ENCODE measurements around the gene TENT5A. TPM values are rescaled to one million over a fixed set of nuclear protein-coding genes. Genes with fewer than 3 reads are reported as not detected.
A peak's percentile ranks its signal among the peaks of the same experiment; 100 is the strongest.

Gene TENT5A
- 26.6 TPM for total RNA-seq
- long read RNA-seq, full-length matches to known transcripts: 47 of 76 reads
- long read RNA-seq, partial matches to known transcripts: 10 of 76 reads
- long read RNA-seq, other reads (novel, unspliced or antisense): 19 of 76 reads

- no peak for TF ChIP-seq CTCF (IDR thresholded peaks at IDR 0.05)
- intact Hi-C loops (cut with DNase I): no loop called here
- H3K27ac ChIP-seq: peak within 1 kb of the TSS; percentile 95
- H3K27me3 ChIP-seq (ENCODE audit: low read depth): no peaks in the 10 kb centered on the region
- H3K4me1 ChIP-seq: peaks cover 22% of the 10 kb centered on the region
- DNase-seq (peak; percentile 96), ATAC-seq (peak; percentile 93 to 94)
- no peaks in the 10 kb centered on the region for H3K9me3 ChIP-seq
- H3K4me3 ChIP-seq: peak within 1 kb of the TSS; percentile 68
- H3K36me3 ChIP-seq: no peaks in the 10 kb centered on the region
These were observed at the start of gene TENT5A for GRCh38 chr6:81752084-81752920. Gene TENT5A (minus strand): TSS chr6:81752681. CDS start chr6:81752141, 540 bp downstream.

- no peak for ATAC-seq
- Histone ChIP-seq H3K4me3 (no peak overlapping the region), H3K4me1 (no peaks in the 10 kb centered on the region), H3K27ac (no peak overlapping the region), H3K36me3 (no peaks in the 10 kb centered on the region), H3K27me3 (ENCODE audit: low read depth) (no peaks in the 10 kb centered on the region), H3K9me3 (no peaks in the 10 kb centered on the region)
- DNase-seq: no peak
- intact Hi-C loops (cut with DNase I): no loop called here
- no peak for TF ChIP-seq CTCF (IDR thresholded peaks at IDR 0.05)
These were observed 49.0 kb upstream of the TENT5A start for GRCh38 chr6:81801489-81801888.

- H3K9me3 ChIP-seq: peaks cover 5% of the 10 kb centered on the region
- H3K36me3 ChIP-seq: no peaks in the 10 kb centered on the region
- no peak for TF ChIP-seq CTCF (IDR thresholded peaks at IDR 0.05)
- ATAC-seq (no peak), DNase-seq (peak; percentile 45)
- H3K4me1 ChIP-seq: no peaks in the 10 kb centered on the region
- H3K27ac ChIP-seq: no peak overlapping the region
- intact Hi-C loops (cut with DNase I): no loop called here
- no peak overlapping the region for H3K4me3 ChIP-seq
- H3K27me3 ChIP-seq (ENCODE audit: low read depth): no peaks in the 10 kb centered on the region
These were observed 48.2 kb upstream of the TENT5A start for GRCh38 chr6:81800666-81801065.

- Histone ChIP-seq H3K36me3 (no peaks in the 10 kb centered on the region), H3K27me3 (ENCODE audit: low read depth) (no peaks in the 10 kb centered on the region), H3K9me3 (peaks cover 5% of the 10 kb centered on the region), H3K4me1 (no peaks in the 10 kb centered on the region), H3K27ac (no peak overlapping the region), H3K4me3 (no peak overlapping the region)
- intact Hi-C loops (cut with DNase I): no loop called here
- no peak for DNase-seq
- ATAC-seq: no peak
- no peak for TF ChIP-seq CTCF (IDR thresholded peaks at IDR 0.05)
These were observed 46.8 kb upstream of the TENT5A start for GRCh38 chr6:81799323-81799722.

GRCh38 chr6:81797591-81797990, 45.1 kb upstream of the TENT5A start:
- no peak for TF ChIP-seq CTCF (IDR thresholded peaks at IDR 0.05)
- Histone ChIP-seq H3K9me3 (peaks cover 5% of the 10 kb centered on the region), H3K4me3 (no peak overlapping the region), H3K27me3 (ENCODE audit: low read depth) (no peaks in the 10 kb centered on the region), H3K27ac (no peak overlapping the region), H3K36me3 (no peaks in the 10 kb centered on the region), H3K4me1 (no peaks in the 10 kb centered on the region)
- intact Hi-C loops (cut with DNase I): no loop called here
- DNase-seq (no peak), ATAC-seq (peak; percentile 57 to 58)

All from lower lobe of right lung (tissue), 2 donors.